HT-29 (cell line): ENCODE measurements around the gene BAIAP3. TPM values are rescaled to one million over a fixed set of nuclear protein-coding genes. Genes with fewer than 3 reads are reported as not detected.
A peak's percentile ranks its signal among the peaks of the same experiment; 100 is the strongest.
"Not testable (repeated sequence)": the region's sequence is repeated elsewhere in the genome, so short reads cannot be mapped to it uniquely, and the experiment has no call there.

Source experiments
- DNase-seq: peaks from one replicate; pipeline ENCODE4 v3.0.0-alpha.2; 2015; ENCODE audit warnings: low spot score
- total RNA-seq: library from RNA; depleted of rRNA; stranded (reverse); fragments of >200 nt; shearing (Covaris generic); gene quantifications from 2 replicates; pipeline ENCODE4 v1.2.3, GENCODE V29; 2014

Gene BAIAP3
- total RNA-seq, 1 experiment from 2014 or later = 8.2 TPM

GRCh38 chr16:1317479-1318267, 15.8 kb upstream of the BAIAP3 start:
- no peak for DNase-seq

- no peak for DNase-seq
Observed at GRCh38 chr16:1318268-1318545, 15.2 kb upstream of the BAIAP3 start.

- DNase-seq = no peak
Observed at GRCh38 chr16:1319041-1319440, 14.4 kb upstream of the BAIAP3 start.

GRCh38 chr16:1320097-1320496, 13.3 kb upstream of the BAIAP3 start:
- DNase-seq = no peak

GRCh38 chr16:1320658-1321240, 12.7 kb upstream of the BAIAP3 start:
- DNase-seq = no peak

- DNase-seq = no peak
Observed at GRCh38 chr16:1322407-1322806, 11.0 kb upstream of the BAIAP3 start.

- no peak for DNase-seq
Observed at GRCh38 chr16:1323296-1324239, 9.9 kb upstream of the BAIAP3 start.

- DNase-seq = no peak
Observed at GRCh38 chr16:1324286-1324826, 9.1 kb upstream of the BAIAP3 start.

- no peak for DNase-seq
Observed at GRCh38 chr16:1325261-1325660, 8.2 kb upstream of the BAIAP3 start.

- no peak for DNase-seq
Observed at GRCh38 chr16:1325673-1326371, 7.6 kb upstream of the BAIAP3 start.

GRCh38 chr16:1326391-1326790, 7.1 kb upstream of the BAIAP3 start:
- DNase-seq = no peak

GRCh38 chr16:1326946-1327618, 6.4 kb upstream of the BAIAP3 start:
- DNase-seq = no peak

- no peak for DNase-seq
Observed at GRCh38 chr16:1327619-1327947, 5.9 kb upstream of the BAIAP3 start.

- not testable (repeated sequence) for DNase-seq
Observed at GRCh38 chr16:1328136-1328535, 5.3 kb upstream of the BAIAP3 start.

GRCh38 chr16:1328961-1329360, 4.5 kb upstream of the BAIAP3 start:
- not testable (repeated sequence) for DNase-seq

- peak; percentile 69 for DNase-seq
Observed at GRCh38 chr16:1330260-1330914, 3.1 kb upstream of the BAIAP3 start.

GRCh38 chr16:1330931-1331711, 2.3 kb upstream of the BAIAP3 start:
- DNase-seq = no peak

- peak; percentile 98 for DNase-seq
Observed at GRCh38 chr16:1331712-1332617, 1.5 kb upstream of the BAIAP3 start.
